IMR-90 (cell line): ENCODE results near the gene GRIN1.

Source experiments
- CEBPB ChIP-seq: IDR thresholded peaks from 2 replicates; pipeline ENCODE4 v1.6.1; 2012; ENCODE audit warnings: low read depth, low read length, improper control_type of control experiment
- CHD1 ChIP-seq: IDR thresholded peaks from 2 replicates; pipeline ENCODE4 v1.6.1; 2012; ENCODE audit warnings: low read depth, low read length, improper control_type of control experiment
- FOS ChIP-seq: fragments of 150-350 bp; IDR thresholded peaks from 2 replicates; pipeline ENCODE4 v1.6.1; 2016; ENCODE audit warnings: low read depth, low read length
- NFE2L2 ChIP-seq: fragments of 150-350 bp; IDR thresholded peaks from 2 replicates; pipeline ENCODE4 v1.6.1; 2016; ENCODE audit warnings: low read depth, mild to moderate bottlenecking, low read length
- POLR2A ChIP-seq: IDR thresholded peaks from 2 replicates; pipeline ENCODE4 v1.6.1; 2012; ENCODE audit warnings: mild to moderate bottlenecking, low read depth, low read length
- RAD21 ChIP-seq: IDR thresholded peaks from 2 replicates; pipeline ENCODE4 v1.6.1; 2012; ENCODE audit warnings: low read length, improper control_type of control experiment
- RCOR1 ChIP-seq: IDR thresholded peaks from 2 replicates; pipeline ENCODE4 v1.6.1; 2012; ENCODE audit warnings: mild to moderate bottlenecking, low read length, improper control_type of control experiment; ENCODE audit not compliant: insufficient replicate concordance
- SMC3 ChIP-seq: fragments of 150-350 bp; IDR thresholded peaks from 2 replicates; pipeline ENCODE4 v1.6.1; 2016; ENCODE audit warnings: low read depth, mild to moderate bottlenecking, antibody characterized with exemption, low read length, moderate library complexity
- TF ChIP-seq, protein P1 (sequence below): conservative IDR thresholded peaks from 2 replicates; pipeline ENCODE4 v1.5.1; 2012; ENCODE audit warnings: mild to moderate bottlenecking, low read depth, low read length, improper control_type of control experiment
- TF ChIP-seq, protein P2 (sequence below): fragments of 150-350 bp; IDR thresholded peaks from 2 replicates; pipeline ENCODE4 v1.6.1; 2017; ENCODE audit warnings: mild to moderate bottlenecking, antibody characterized with exemption, low read length, low read depth

DNA sequence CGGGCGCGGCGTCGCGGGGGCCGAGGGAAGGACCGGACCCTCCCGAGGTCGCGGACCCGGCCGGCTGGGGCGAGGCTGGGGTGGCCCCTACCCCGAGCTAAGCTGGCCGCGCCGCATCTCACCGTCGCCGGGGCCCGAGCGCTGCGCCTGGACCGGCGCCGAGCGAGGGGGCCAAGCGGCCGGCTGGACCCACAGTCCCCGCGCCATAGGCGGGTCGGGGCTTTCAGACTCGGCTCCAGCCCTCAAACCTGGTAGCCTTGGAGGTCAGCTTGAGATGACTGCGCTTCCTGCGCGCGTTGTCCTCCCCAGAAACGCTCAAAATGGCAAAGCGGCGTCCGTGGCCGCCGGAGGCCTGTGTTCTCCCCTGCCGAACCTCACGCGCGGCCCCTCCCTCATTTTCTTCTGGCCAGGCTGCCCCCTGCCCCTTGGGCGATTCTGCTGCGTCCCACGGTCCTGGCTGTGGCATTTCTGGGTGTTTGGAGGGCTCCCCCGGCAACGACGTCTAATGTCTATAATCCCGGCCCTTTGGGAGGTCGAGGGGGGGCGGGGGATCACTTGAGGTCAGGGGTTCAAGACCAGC, 8.7 kb upstream of the GRIN1 start:
- no peak for TF ChIP-seq POLR2A
- no peak for TF ChIP-seq RCOR1
- TF ChIP-seq, protein P1, sequence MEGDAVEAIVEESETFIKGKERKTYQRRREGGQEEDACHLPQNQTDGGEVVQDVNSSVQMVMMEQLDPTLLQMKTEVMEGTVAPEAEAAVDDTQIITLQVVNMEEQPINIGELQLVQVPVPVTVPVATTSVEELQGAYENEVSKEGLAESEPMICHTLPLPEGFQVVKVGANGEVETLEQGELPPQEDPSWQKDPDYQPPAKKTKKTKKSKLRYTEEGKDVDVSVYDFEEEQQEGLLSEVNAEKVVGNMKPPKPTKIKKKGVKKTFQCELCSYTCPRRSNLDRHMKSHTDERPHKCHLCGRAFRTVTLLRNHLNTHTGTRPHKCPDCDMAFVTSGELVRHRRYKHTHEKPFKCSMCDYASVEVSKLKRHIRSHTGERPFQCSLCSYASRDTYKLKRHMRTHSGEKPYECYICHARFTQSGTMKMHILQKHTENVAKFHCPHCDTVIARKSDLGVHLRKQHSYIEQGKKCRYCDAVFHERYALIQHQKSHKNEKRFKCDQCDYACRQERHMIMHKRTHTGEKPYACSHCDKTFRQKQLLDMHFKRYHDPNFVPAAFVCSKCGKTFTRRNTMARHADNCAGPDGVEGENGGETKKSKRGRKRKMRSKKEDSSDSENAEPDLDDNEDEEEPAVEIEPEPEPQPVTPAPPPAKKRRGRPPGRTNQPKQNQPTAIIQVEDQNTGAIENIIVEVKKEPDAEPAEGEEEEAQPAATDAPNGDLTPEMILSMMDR: no peak
- no peak for TF ChIP-seq CEBPB
- TF ChIP-seq FOS: no peak
- no peak for TF ChIP-seq RAD21
- no peak for TF ChIP-seq CHD1
- TF ChIP-seq, protein P2, sequence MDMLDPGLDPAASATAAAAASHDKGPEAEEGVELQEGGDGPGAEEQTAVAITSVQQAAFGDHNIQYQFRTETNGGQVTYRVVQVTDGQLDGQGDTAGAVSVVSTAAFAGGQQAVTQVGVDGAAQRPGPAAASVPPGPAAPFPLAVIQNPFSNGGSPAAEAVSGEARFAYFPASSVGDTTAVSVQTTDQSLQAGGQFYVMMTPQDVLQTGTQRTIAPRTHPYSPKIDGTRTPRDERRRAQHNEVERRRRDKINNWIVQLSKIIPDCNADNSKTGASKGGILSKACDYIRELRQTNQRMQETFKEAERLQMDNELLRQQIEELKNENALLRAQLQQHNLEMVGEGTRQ: no peak
- TF ChIP-seq SMC3: no peak
- no peak for TF ChIP-seq NFE2L2
